ENCODE data around the gene DSCAM. TPM values are rescaled to one million over a fixed set of nuclear protein-coding genes. Genes with fewer than 3 reads are reported as not detected.

Gene DSCAM
- total RNA-seq, 1 donor from 2014 or later, result not detected

DNA sequence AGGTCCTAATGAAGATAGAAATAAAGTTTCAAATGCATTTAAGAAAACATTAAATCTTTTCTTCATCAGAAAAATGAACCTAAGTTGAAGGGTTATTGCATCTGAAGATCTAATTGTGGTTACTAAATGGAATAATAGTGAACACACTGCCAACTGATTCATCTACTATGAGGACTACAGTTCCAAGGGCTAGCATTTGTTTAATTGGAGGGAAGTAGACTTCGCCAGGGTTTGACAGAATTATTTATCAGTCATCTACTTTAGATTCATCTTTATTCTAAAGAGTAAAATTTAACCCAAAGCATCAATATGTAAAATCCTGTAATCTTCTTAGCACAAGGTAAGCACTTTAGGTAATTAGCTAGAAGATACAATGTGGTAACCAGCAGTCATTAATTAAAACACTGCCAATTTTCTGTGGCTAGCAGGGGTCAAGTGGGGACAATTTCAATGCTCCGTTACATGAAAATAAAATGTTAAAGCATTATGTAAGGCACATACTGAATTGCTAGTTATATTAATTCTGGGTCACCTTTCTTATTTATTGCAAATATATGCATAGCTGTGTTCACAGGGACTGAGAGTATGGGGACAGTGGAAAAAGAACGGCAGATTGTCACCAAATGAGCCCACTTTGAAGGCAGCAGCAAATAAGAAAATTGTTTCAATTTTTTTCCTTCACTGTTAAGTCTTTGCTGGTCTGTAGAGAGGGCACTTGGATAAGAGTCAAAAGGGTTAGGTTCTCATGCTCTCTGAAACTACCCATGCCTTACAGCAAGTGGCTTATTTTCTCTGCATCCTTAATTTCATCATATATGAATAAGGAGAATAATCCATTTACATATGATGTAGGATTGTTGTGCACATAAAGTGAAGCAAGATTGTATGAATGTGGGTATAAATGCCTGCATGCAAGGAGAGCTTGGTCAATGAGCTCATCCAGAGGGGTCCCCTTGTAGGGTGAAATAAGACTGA is 563.8 kb downstream of the DSCAM start:
- Mint-ChIP-seq H3K4me3 (no peak overlapping the region), H3K27me3 (ENCODE audit: insufficient read depth, low read depth) (peaks cover 2% of the 10 kb centered on the region), H3K9me3 (peaks cover 9% of the 10 kb centered on the region), H3K27ac (no peak overlapping the region), H3K4me1 (peaks cover 3% of the 10 kb centered on the region), H3K36me3 (no peaks in the 10 kb centered on the region)
- Histone ChIP-seq H4K20me1 (ENCODE audit: low read depth) (no peaks in the 10 kb centered on the region), H3K4me3 (no peak overlapping the region), H3K9me3 (ENCODE audit: low read depth) (no peaks in the 10 kb centered on the region), H3K27ac (peak overlapping the region; percentile 78), H3K79me2 (ENCODE audit: low read depth) (no peaks in the 10 kb centered on the region), H3K9ac (no peak overlapping the region), H3F3A (ENCODE audit: low read depth) (peaks cover 19% of the 10 kb centered on the region), H2AFZ (replicated peaks) (no peak overlapping the region), H3K4me2 (peak overlapping the region; percentile 59), H3K36me3 (no peaks in the 10 kb centered on the region), H3K27me3 (no peaks in the 10 kb centered on the region), H3K4me1 (peaks cover 24% of the 10 kb centered on the region)
- TF ChIP-seq EZH2 (IDR thresholded peaks at IDR 0.05), result no peak
- TF ChIP-seq EZH2phosphoT487 (IDR thresholded peaks at IDR 0.05), result no peak
- TF ChIP-seq, protein P1, sequence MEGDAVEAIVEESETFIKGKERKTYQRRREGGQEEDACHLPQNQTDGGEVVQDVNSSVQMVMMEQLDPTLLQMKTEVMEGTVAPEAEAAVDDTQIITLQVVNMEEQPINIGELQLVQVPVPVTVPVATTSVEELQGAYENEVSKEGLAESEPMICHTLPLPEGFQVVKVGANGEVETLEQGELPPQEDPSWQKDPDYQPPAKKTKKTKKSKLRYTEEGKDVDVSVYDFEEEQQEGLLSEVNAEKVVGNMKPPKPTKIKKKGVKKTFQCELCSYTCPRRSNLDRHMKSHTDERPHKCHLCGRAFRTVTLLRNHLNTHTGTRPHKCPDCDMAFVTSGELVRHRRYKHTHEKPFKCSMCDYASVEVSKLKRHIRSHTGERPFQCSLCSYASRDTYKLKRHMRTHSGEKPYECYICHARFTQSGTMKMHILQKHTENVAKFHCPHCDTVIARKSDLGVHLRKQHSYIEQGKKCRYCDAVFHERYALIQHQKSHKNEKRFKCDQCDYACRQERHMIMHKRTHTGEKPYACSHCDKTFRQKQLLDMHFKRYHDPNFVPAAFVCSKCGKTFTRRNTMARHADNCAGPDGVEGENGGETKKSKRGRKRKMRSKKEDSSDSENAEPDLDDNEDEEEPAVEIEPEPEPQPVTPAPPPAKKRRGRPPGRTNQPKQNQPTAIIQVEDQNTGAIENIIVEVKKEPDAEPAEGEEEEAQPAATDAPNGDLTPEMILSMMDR (IDR thresholded peaks at IDR 0.05), result no peak
- DNase-seq (ENCODE audit: low spot score), result no peak

DNA sequence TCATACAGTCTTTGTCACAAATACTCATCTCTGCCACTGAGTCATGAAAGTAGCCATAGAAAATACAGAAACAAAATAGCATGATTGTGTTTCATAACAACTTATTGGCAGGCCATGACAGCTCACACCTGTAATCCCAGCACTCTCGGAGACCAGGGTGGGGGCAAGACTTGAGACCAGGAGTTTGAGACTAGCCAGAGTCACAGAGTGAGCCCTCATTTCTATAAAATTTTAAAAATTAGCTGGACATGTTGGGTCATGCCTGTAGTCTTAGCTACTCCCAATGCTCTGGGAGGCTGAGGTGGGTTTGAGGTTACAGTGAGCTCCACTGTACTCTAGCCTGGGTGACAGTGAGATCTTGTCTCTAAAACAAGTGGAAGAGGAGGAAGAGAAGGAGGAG is 568.6 kb downstream of the DSCAM start:
- Mint-ChIP-seq H3K4me1 (no peaks in the 10 kb centered on the region), H3K27ac (no peak overlapping the region), H3K4me3 (no peak overlapping the region), H3K27me3 (ENCODE audit: insufficient read depth, low read depth) (peaks cover 2% of the 10 kb centered on the region), H3K9me3 (peaks cover 6% of the 10 kb centered on the region), H3K36me3 (no peaks in the 10 kb centered on the region)
- Histone ChIP-seq H3K9me3 (ENCODE audit: low read depth) (no peaks in the 10 kb centered on the region), H3F3A (ENCODE audit: low read depth) (peaks cover 5% of the 10 kb centered on the region), H3K27me3 (no peaks in the 10 kb centered on the region), H4K20me1 (ENCODE audit: low read depth) (no peaks in the 10 kb centered on the region), H3K4me3 (no peak overlapping the region), H3K27ac (no peak overlapping the region), H3K9ac (no peak overlapping the region), H3K36me3 (no peaks in the 10 kb centered on the region), H3K4me2 (no peak overlapping the region), H2AFZ (replicated peaks) (no peak overlapping the region), H3K4me1 (peaks cover 8% of the 10 kb centered on the region), H3K79me2 (ENCODE audit: low read depth) (no peaks in the 10 kb centered on the region)
- DNase-seq (ENCODE audit: low spot score), result no peak
- TF ChIP-seq EZH2phosphoT487 (IDR thresholded peaks at IDR 0.05), result no peak
- TF ChIP-seq, protein P1 (IDR thresholded peaks at IDR 0.05), result no peak
- no peak for TF ChIP-seq EZH2 (IDR thresholded peaks at IDR 0.05)

DNA sequence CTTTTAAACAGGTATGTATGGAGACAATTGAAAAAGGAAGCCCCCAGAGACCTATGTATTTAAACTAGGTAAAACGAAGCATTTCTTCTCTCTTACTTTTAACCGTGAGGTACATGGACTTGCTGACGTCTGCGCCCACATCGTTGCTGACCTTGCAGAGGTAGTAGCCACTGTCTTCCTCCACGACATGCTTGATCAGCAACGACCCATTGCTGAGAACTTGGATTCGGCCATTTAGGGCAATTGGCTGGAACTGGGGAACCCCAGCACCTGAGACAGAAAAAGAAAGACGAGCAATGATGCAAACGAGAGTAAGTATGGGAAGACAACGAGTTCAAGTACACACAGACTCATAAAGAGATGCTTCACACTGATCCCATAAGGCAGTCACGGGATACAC is 571.0 kb downstream of the DSCAM start:
- no peaks in the 10 kb centered on the region for H3K36me3 ChIP-seq
- no peaks in the 10 kb centered on the region for H3K9me3 ChIP-seq (ENCODE audit: low read depth)
- H2AFZ ChIP-seq (replicated peaks), result no peak overlapping the region
- no peaks in the 10 kb centered on the region for H4K20me1 ChIP-seq (ENCODE audit: low read depth)
- Mint-ChIP-seq H3K36me3 (no peaks in the 10 kb centered on the region), H3K4me1 (peaks cover 13% of the 10 kb centered on the region), H3K27ac (no peak overlapping the region), H3K27me3 (ENCODE audit: insufficient read depth, low read depth) (peaks cover 2% of the 10 kb centered on the region), H3K9me3 (peaks cover 6% of the 10 kb centered on the region), H3K4me3 (no peak overlapping the region)
- no peaks in the 10 kb centered on the region for H3F3A ChIP-seq (ENCODE audit: low read depth)
- no peak for TF ChIP-seq EZH2 (IDR thresholded peaks at IDR 0.05)
- H3K4me1 ChIP-seq, result peaks cover 14% of the 10 kb centered on the region
- H3K4me2 ChIP-seq, result no peak overlapping the region
- H3K27me3 ChIP-seq, result no peaks in the 10 kb centered on the region
- DNase-seq (ENCODE audit: low spot score), result no peak
- no peak overlapping the region for H3K9ac ChIP-seq
- no peaks in the 10 kb centered on the region for H3K79me2 ChIP-seq (ENCODE audit: low read depth)
- no peak overlapping the region for H3K27ac ChIP-seq
- no peak overlapping the region for H3K4me3 ChIP-seq

DNA sequence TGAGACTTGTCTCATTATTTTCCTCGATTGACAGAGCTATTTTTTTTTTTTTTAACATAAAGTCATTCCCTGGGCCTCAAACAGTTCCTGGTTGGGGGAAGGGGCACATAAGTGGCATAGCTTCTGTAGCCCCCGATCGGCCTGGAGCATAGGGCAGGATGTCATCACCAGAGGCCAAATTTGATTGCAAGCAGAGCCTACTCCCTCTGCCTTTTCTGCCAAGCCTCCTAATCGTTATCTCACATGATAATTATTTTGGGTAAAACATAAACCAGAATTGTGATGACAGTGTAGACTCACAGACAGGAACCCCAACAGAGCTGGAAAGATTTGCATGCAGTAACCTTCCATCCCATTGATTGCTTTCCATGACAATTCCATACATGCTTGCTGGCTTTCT is 574.9 kb downstream of the DSCAM start:
- no peaks in the 10 kb centered on the region for H3K36me3 ChIP-seq
- DNase-seq (ENCODE audit: low spot score), result no peak
- peaks cover 23% of the 10 kb centered on the region for H3K4me1 Mint-ChIP-seq
- no peaks in the 10 kb centered on the region for H4K20me1 ChIP-seq (ENCODE audit: low read depth)
- H3K9me3 Mint-ChIP-seq, result peaks cover 3% of the 10 kb centered on the region
- H3F3A ChIP-seq (ENCODE audit: low read depth), result peaks cover 6% of the 10 kb centered on the region
- H3K4me3 Mint-ChIP-seq, result no peak overlapping the region
- no peak overlapping the region for H2AFZ ChIP-seq (replicated peaks)
- H3K4me3 ChIP-seq, result no peak overlapping the region
- H3K4me2 ChIP-seq, result no peak overlapping the region
- no peak overlapping the region for H3K27ac ChIP-seq
- peaks cover 4% of the 10 kb centered on the region for H3K27me3 Mint-ChIP-seq (ENCODE audit: insufficient read depth, low read depth)
- H3K4me1 ChIP-seq, result peaks cover 26% of the 10 kb centered on the region
- no peaks in the 10 kb centered on the region for H3K27me3 ChIP-seq
- H3K36me3 Mint-ChIP-seq, result no peaks in the 10 kb centered on the region
- H3K27ac Mint-ChIP-seq, result no peak overlapping the region
- no peaks in the 10 kb centered on the region for H3K9me3 ChIP-seq (ENCODE audit: low read depth)
- no peak for TF ChIP-seq EZH2phosphoT487 (IDR thresholded peaks at IDR 0.05)
- no peak for TF ChIP-seq EZH2 (IDR thresholded peaks at IDR 0.05)
- TF ChIP-seq, protein P1 (IDR thresholded peaks at IDR 0.05), result no peak
- no peaks in the 10 kb centered on the region for H3K79me2 ChIP-seq (ENCODE audit: low read depth)
- no peak overlapping the region for H3K9ac ChIP-seq
